Rectal smooth muscle tissue (tissue), 1 donor: ENCODE measurements around the gene SLC9A8.
"Not testable (repeated sequence)": the region's sequence is repeated elsewhere in the genome, so short reads cannot be mapped to it uniquely, and the experiment has no call there.

Experiments used
- H3K27ac ChIP-seq: one replicate; pipeline ENCODE4 v1.7.0; 2013; ENCODE audit warnings: low read depth, low read length, inconsistent platforms
- H3K27me3 ChIP-seq: one replicate; pipeline ENCODE4 v1.7.0; 2013; ENCODE audit warnings: low read length; ENCODE audit not compliant: control insufficient read depth, insufficient read depth
- H3K36me3 ChIP-seq: one replicate; pipeline ENCODE4 v1.7.0; 2013; ENCODE audit warnings: low read length; ENCODE audit not compliant: control insufficient read depth, insufficient read depth
- H3K4me1 ChIP-seq: one replicate; pipeline ENCODE4 v1.7.0; 2013; ENCODE audit warnings: low read length; ENCODE audit not compliant: control insufficient read depth, insufficient read depth
- H3K4me3 ChIP-seq: one replicate; pipeline ENCODE4 v1.7.0; 2013; ENCODE audit warnings: low read length
- H3K9ac ChIP-seq: one replicate; pipeline ENCODE4 v1.7.0; 2013; ENCODE audit warnings: low read length

SLC9A8 gene

DNA sequence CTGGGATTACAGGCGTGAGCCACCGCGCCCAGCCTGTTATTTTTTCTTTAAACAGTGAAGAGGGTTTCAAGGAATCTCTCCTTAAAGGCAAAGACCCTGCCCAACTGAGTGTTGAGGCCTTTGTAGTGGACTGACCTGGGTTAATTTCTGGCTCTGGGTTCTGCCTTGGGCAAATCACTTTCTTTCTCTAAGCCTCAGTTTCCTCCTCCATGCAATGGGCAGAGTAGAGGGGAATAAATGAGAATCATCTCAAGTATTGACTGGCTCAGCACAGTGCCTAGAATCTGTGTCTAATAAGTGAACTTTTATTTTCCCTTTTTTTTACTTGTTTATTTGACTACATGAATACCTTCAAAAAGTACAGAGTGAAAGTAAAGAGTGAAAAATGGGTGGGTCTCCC, 31.0 kb upstream of the SLC9A8 start:
- no peaks in the 10 kb centered on the region for H3K4me1 ChIP-seq
- no peak overlapping the region for H3K27ac ChIP-seq
- no peaks in the 10 kb centered on the region for H3K36me3 ChIP-seq
- H3K4me3 ChIP-seq, result no peak overlapping the region
- H3K27me3 ChIP-seq, result no peaks in the 10 kb centered on the region
- no peak overlapping the region for H3K9ac ChIP-seq

DNA sequence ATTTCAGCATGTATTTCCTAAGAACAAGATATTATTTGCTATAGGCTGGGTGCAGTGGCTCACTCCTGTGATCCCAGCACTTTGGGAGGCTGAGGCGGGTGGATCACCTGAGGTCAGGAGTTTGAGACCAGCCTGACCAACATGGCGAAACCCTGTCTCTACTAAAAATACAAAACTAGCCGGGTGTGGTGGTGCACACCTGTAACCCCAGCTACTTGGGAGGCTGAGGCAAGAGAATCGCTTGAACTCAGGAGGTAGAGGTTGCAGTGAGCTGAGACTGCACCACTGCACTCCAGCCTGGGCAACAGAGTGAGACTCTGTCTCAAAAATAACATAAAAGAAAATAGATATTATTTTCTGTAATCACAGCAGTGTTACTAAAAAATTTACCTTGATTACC, 30.2 kb upstream of the SLC9A8 start:
- H3K4me1 ChIP-seq, H3K4me3 ChIP-seq, H3K27me3 ChIP-seq, H3K27ac ChIP-seq, H3K36me3 ChIP-seq, H3K9ac ChIP-seq: not testable (repeated sequence)

DNA sequence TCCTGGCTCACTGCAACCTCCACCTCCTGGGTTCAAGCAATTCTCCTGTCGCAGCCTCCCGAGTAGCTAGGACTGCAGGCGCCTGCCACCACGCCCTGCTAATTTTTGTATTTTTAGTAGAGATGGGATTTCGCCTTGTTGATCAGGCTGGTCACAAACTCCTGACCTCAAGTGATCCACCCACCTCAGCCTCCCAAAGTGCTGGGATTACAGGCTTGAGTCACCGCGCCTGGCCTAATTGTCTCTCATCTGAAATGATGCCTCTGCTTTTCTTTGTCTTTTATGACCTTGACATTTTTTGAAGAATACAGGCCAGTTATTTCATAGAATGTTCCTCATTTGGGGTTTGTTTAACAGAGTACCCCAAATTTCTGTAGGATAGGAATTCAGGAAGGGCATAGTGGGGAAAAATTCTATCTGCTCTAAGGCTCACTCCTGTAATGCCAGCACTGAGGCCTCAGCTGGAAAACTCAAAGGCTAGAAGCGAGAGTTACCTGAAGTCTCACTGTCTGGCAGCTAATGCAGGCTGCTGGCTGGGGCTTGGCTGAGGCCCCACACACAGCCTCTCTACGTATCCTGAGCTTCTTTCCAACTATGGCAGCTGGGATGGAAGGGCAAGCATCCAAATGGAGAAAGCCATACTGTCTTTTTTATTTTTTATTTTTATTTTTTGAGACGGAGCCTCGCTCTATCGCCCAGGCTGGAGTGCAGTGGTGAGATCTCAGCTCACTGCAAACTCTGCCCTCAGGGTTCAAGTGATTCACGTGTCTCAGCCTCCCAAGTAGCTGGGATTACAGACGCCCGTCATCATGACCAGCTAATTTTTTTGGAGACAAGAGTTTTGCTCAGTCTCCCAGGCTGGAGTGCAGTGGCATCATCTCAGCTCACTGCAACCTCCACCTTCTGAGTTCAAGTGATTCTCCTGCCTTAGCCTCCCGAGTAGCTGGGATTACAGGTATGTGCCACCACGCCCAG, 29.3 kb upstream of the SLC9A8 start:
- H3K4me3 ChIP-seq, H3K27me3 ChIP-seq, H3K4me1 ChIP-seq, H3K9ac ChIP-seq, H3K27ac ChIP-seq, H3K36me3 ChIP-seq: not testable (repeated sequence)

DNA sequence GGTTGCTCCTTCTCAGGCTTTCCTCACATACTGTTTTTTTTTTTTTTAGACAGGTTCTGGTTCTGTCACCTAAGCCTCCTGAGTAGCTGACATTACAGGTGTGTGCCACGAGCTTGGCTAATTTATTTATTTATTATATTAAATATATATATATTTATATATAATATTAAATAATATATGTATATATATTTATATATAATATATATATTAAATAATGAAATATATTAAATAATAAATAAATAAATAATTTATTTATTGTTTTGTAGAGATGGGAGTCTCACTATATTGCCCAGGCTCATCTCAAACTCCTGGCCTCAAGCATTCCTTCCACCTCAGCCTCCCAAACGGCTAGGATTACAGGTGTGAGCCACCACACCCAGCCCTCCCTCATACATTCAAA, 28.3 kb upstream of the SLC9A8 start:
- Histone ChIP-seq H3K4me1 (no peaks in the 10 kb centered on the region), H3K9ac (no peak overlapping the region), H3K36me3 (no peaks in the 10 kb centered on the region), H3K4me3 (no peak overlapping the region), H3K27ac (no peak overlapping the region), H3K27me3 (no peaks in the 10 kb centered on the region)

DNA sequence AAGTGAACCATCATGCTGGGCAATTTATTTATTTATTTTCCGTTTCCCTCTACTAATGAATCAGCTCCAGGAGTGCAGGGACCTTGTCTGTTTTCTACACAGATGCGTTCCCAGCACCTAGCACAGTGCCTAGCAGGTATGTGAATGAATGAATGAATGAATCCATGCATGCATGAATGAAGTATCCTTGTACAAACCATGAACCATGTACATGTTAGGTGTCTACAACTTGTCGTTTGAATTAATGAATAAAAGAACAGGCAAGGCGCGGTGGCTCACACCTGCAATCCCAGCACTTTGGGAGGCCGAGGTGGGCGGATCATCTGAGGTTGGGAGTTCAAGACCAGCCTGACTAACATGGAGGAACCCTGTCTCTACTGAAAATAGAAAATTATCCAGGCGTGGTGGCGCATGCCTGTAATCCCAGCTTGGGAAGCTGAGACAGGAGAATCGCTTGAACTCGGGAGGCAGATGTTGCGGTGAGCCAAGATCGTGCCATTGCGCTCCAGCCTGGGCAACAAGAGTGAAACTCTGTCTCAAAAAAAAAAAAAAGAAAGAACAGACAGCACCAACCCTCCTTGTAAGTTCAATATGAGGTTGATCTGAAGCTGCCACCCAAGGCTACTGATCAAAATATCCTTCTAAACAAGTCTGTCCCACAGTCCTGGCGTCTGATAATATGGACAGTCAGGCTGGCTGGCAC, 27.3 kb upstream of the SLC9A8 start:
- Histone ChIP-seq H3K4me3 (no peak overlapping the region), H3K36me3 (no peaks in the 10 kb centered on the region), H3K27ac (no peak overlapping the region), H3K27me3 (no peaks in the 10 kb centered on the region), H3K9ac (no peak overlapping the region), H3K4me1 (no peaks in the 10 kb centered on the region)

DNA sequence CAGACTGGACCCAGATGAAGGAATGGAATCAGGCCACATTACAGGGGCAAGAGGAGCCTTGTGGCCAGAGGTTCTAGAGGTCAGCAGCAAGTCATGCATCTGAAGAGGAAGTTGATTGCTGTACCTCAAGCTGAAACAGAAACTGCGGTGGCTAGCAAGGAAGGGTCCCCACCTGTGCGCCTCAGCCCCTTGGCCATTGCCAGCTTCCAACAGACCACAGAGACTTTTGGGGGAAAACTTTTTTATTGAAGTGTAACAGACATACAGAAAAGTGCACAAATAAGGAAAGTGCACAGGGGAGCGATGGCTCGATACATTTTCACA, 26.8 kb upstream of the SLC9A8 start:
- H3K27ac ChIP-seq, result no peak overlapping the region
- H3K9ac ChIP-seq, result no peak overlapping the region
- H3K4me3 ChIP-seq, result no peak overlapping the region

DNA sequence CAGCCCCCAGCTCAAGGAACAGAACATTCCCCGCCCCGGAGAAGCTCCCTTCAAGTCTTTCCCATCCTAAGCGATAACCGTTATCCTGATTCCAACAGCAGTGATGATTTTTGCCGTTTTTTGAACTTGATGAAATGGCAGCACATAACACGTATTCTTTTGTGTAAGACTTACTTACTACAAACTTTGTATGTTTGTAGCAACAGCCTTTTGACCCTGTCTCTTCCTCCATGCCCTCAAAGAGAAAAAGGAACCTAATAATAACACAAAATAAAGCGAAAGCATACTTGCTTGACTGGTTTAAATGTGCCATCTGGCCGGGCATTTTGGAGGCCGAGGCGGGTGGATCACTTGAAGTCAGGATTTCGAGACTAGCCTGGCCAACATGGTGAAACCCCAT, 26.4 kb upstream of the SLC9A8 start:
- Histone ChIP-seq H3K27ac (no peak overlapping the region), H3K36me3 (no peaks in the 10 kb centered on the region), H3K4me1 (no peaks in the 10 kb centered on the region), H3K27me3 (no peaks in the 10 kb centered on the region), H3K9ac (no peak overlapping the region), H3K4me3 (no peak overlapping the region)

More for the DNA sequence above, 26.8 kb upstream of the SLC9A8 start:
- no peaks in the 10 kb centered on the region for H3K27me3 ChIP-seq
- H3K4me1 ChIP-seq, result no peaks in the 10 kb centered on the region
- no peaks in the 10 kb centered on the region for H3K36me3 ChIP-seq

DNA sequence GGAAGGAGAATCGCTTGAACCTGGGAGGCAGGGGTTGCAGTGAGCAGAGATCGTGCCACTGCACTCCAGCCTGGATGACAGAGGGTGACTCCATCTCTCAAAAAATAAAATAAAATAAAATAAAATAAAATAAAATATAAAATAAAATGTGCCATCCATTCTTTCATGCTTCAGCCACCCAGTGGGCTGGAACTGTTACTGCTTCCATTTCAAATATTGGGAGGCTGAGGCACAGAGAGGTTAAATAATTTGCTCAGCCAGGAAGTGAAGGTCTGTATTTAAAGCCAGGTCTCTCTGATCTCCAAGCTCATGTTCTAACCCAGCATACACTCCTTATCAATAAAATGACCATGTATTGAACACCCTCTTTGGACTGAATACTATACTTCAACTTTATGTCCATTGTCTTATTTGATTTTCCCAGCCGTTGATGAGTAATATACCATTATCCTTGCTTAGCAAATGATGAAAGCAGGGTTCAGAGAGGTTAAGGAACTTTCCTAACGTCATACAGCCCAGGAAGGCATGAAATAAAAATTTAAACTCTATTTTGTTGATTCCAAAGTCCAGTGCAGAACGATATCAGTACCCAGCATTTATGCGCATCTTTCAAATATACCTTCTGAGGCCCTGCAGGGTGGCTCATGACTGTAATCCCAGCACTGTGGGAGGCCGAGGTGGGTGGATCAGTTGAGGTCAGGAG, 25.8 kb upstream of the SLC9A8 start:
- Histone ChIP-seq H3K4me3 (no peak overlapping the region), H3K27ac (no peak overlapping the region), H3K4me1 (no peaks in the 10 kb centered on the region), H3K36me3 (no peaks in the 10 kb centered on the region), H3K27me3 (no peaks in the 10 kb centered on the region), H3K9ac (no peak overlapping the region)

DNA sequence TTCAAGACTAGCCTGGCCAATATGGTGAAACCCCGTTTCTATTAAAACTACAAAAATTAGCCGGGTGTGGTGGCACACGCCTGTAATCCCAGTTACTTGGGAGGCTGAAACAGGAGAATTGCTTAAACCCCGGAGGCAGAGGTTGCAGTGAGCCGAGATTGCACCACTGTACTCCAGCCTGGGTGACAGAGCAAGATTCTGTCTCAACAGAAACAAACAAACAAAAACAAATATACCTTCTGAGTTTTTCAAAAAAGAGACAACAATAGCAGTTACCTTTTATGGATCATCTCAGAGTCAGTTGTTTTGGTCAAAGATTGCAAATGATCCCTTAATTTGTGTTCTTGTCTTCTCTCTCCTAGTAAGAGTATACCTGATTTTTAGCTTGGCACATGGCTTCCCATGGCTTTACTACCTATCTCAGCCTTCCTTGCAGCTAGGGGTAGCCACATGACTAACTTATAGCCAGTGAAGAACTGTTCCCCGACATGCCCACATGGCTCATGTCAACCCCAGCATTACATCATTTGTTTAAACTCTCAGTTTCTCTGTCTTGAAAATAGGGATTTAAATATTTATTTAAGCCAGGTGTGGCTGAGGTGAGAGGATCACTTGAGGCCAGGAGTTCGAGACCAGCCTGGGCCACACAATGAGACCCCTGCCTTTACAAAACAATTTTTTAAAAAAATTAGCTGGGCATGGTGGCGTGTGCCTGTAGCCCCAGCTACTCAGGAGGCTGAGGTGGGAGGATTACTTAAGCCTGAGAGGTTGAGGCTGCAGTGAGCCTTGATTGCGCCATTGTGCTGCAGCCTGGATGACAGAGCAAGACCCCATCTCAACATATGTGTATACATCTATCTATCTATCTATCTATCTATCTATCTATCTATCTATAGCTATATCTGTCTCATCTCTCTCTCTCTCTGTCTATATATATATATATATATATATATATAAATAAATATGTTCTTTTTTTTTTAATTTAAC, 25.0 kb upstream of the SLC9A8 start:
- no peaks in the 10 kb centered on the region for H3K27me3 ChIP-seq
- H3K4me1 ChIP-seq, result no peaks in the 10 kb centered on the region
- no peak overlapping the region for H3K27ac ChIP-seq
- H3K9ac ChIP-seq, result no peak overlapping the region
- no peak overlapping the region for H3K4me3 ChIP-seq
- no peaks in the 10 kb centered on the region for H3K36me3 ChIP-seq

DNA sequence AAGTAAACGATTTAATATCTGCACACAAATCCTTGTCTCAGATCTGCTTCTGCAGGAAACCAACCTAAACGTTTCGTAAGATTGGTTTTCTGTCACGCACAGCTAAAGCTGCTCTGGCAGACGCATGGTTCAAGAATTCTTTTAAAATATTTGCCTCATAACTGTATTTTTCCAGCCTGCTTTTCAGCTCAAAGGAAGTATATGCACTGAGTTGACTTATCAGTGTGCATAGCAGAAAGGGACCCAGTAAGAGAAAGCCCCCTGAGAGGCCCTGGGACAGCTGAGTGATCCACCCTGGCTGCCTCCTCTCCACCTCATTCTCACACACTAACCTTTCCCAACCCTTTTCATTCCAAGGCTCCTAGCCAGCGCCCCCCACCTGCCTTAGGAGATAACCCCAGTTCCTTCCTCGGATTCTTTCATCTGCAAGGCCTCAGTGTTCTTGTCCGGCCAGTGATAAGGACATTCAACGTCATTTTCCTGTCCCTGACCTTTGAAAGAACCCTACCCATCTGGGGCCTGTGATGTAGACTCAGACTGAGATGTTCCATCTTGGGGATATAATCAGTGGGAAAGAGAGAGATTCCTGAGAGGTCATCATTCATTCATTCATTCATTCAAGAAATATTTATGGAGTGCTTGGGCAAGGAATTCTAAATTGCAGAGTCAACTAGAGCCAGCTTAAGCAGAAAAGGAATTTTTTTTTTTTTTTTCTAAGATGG, 22.4 kb upstream of the SLC9A8 start:
- peak overlapping the region; percentile 22 for H3K27ac ChIP-seq
- no peak overlapping the region for H3K4me3 ChIP-seq
- no peaks in the 10 kb centered on the region for H3K4me1 ChIP-seq
- no peaks in the 10 kb centered on the region for H3K27me3 ChIP-seq
- no peak overlapping the region for H3K9ac ChIP-seq
- H3K36me3 ChIP-seq, result no peaks in the 10 kb centered on the region

DNA sequence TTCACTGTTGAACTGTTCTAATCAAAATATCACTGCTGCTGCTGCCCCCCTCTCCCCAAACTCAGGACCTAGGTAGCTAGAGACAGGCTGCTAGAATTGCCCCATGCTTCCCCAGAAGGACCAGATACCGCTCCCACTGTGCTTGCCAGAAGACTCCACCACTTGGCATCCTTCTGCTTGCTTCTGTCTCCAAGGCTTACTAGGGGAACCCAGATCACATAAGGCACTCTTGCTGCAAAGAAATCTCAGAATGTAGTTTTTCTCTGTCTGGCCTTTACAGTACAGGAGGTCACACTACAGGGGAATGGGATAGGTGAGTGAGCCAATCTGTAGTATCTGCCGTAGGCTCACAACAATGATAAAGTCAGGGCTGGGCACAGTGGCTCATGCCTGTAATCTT, 21.5 kb upstream of the SLC9A8 start:
- no peaks in the 10 kb centered on the region for H3K36me3 ChIP-seq
- no peak overlapping the region for H3K9ac ChIP-seq
- H3K27me3 ChIP-seq, result no peaks in the 10 kb centered on the region
- H3K4me1 ChIP-seq, result no peaks in the 10 kb centered on the region
- no peak overlapping the region for H3K4me3 ChIP-seq
- H3K27ac ChIP-seq, result no peak overlapping the region
